ENCODE measurements around the gene TUBB4A.
A peak's percentile ranks its signal among the peaks of the same experiment; 100 is the strongest.

TUBB4A gene

GRCh38 chr19:6528544-6529121 lies 26.5 kb upstream of the TUBB4A start:
- TF ChIP-seq MAX (IDR thresholded peaks at IDR 0.05; ENCODE audit: low read depth, low read length) (no peak; the same call in 1 of the 2 replicates), MYC (IDR thresholded peaks at IDR 0.05; ENCODE audit: low read depth, low read length) (no peak), CTCF (IDR thresholded peaks at IDR 0.05; ENCODE audit: low read depth, low read length) (no peak), POLR2A (IDR thresholded peaks at IDR 0.05; ENCODE audit: extremely low read depth, insufficient read length) (no peak)
- DNase-seq (ENCODE audit: low read depth): peak; percentile 84
- no peak overlapping the region for H3K4me3 ChIP-seq (ENCODE audit: low read depth, low read length)

DNA sequence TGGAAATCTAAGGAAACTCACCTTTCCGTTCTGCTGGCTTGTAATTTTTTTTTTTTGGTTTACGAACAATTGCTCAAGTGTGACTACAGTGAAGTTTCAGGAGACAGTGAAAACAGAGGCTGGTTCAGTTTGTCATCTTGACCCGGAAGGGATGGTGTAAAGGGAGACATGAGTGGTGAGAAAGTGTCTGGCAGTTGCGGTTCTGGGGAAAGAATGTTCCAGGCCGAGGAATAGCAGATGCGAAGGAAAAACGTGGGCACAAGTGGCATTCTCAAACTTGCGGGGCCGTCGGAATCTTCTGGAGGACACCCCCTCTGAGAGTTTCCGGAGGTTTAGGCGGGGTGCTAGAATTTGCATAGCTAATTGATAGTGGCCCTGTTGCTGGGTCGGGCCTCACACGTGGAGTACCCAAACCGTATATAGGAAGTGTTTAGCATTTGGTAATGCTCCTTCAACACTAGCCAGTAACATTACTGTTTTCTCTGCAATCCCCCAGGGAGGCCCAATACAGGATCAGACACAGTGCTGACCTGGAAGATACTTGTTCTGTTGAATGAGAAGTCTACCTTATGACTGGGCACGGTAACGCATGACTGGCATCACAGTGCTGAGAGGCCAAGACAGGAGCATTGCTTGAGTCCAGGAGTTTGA lies 25.9 kb upstream of the TUBB4A start:
- no peak overlapping the region for H3K4me3 ChIP-seq (ENCODE audit: low read depth, low read length)
- DNase-seq (ENCODE audit: low read depth): peak; percentile 55
- TF ChIP-seq POLR2A (IDR thresholded peaks at IDR 0.05; ENCODE audit: extremely low read depth, insufficient read length) (no peak), MAX (IDR thresholded peaks at IDR 0.05; ENCODE audit: low read depth, low read length) (peak; percentile 71), CTCF (IDR thresholded peaks at IDR 0.05; ENCODE audit: low read depth, low read length) (no peak), MYC (IDR thresholded peaks at IDR 0.05; ENCODE audit: low read depth, low read length) (peak; percentile 36; the same call in 1 of the 2 replicates)

DNA sequence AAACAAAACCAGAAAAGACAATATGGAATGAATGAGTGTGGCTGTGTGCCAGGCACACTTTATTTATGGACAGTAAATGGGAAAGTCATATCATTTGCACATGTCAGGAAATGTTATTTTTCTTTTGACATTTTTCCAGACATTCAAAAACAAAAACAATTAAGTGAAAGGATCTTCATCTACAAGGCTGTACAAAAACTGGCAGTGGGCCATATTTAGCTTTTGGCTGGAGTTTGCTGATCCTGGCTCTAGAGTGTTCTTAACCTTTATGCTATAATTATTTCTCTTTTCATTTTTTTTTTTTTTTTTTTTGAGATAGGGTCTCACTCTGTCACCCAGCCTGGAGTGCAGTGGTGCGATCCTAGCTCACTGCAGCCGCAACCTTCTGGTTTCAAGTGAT lies 22.2 kb upstream of the TUBB4A start:
- no peak for TF ChIP-seq MAX (IDR thresholded peaks at IDR 0.05; ENCODE audit: low read depth, low read length)
- no peak for TF ChIP-seq CTCF (IDR thresholded peaks at IDR 0.05; ENCODE audit: low read depth, low read length)
- no peak for TF ChIP-seq MYC (IDR thresholded peaks at IDR 0.05; ENCODE audit: low read depth, low read length)
- no peak for TF ChIP-seq POLR2A (IDR thresholded peaks at IDR 0.05; ENCODE audit: extremely low read depth, insufficient read length)
- H3K4me3 ChIP-seq (ENCODE audit: low read depth, low read length): no peak overlapping the region
- no peak for DNase-seq (ENCODE audit: low read depth)

- TF ChIP-seq MAX (IDR thresholded peaks at IDR 0.05; ENCODE audit: low read depth, low read length) (no peak), CTCF (IDR thresholded peaks at IDR 0.05; ENCODE audit: low read depth, low read length) (no peak), POLR2A (IDR thresholded peaks at IDR 0.05; ENCODE audit: extremely low read depth, insufficient read length) (no peak), MYC (IDR thresholded peaks at IDR 0.05; ENCODE audit: low read depth, low read length) (no peak)
- no peak overlapping the region for H3K4me3 ChIP-seq (ENCODE audit: low read depth, low read length)
- no peak for DNase-seq (ENCODE audit: low read depth)
Observed at GRCh38 chr19:6522712-6523111, 20.6 kb upstream of the TUBB4A start.

DNA sequence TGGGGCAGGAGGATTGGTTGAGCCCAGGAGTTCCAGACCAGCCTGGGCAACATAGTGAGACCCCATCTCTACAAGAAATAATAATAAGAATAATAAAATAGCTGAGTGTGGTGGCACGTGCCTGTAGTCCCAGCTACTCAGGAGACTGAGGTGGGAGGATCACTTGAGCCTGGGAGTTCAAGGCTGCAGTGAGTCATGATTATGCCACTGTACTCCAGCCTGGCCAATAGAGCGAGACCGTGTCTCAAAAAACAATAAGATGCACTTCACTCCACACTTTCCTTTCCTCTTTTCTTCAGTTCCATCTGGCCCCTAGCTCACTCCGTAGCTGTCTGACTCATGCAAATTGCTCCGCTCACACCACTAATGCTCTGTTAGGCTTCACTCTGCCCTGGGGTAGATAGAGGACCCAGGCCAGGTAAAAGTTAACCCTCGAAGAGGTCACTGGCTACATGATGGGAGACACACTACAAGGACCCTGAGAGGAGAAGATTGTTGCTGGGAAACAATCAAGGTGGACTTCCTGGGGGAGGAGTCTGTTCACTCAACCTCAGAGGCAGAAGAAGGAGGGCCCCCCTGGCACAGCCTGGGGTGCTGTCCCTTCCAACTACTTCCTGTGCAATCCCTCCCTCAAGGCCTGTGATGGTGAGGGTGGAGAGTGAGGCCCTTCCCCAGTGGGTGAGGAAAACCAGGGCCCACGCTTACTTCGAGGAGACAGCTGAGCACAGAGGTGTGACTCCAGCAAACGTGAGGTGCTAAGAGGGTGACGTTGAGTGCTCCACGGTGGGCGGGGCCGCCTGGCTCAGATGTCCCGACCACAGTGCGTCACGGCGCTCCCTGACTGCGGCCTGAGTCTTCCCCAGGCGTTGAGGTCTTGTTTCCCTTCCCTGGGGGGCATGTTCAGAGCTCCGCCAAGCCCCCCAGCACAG lies 19.9 kb upstream of the TUBB4A start:
- no peak for TF ChIP-seq MYC (IDR thresholded peaks at IDR 0.05; ENCODE audit: low read depth, low read length)
- no peak for TF ChIP-seq CTCF (IDR thresholded peaks at IDR 0.05; ENCODE audit: low read depth, low read length)
- TF ChIP-seq POLR2A (IDR thresholded peaks at IDR 0.05; ENCODE audit: extremely low read depth, insufficient read length): no peak
- TF ChIP-seq MAX (IDR thresholded peaks at IDR 0.05; ENCODE audit: low read depth, low read length): no peak
- DNase-seq (ENCODE audit: low read depth): peak; percentile 67
- no peak overlapping the region for H3K4me3 ChIP-seq (ENCODE audit: low read depth, low read length)

Measured in NB4 (cell line).